Fibroblast of lung (primary cell): ENCODE measurements around the gene SPATA20. TPM values are rescaled to one million over a fixed set of nuclear protein-coding genes. Genes with fewer than 3 reads are reported as not detected.

ENCODE experiments used
- DNase-seq, 2 donors: peaks; one replicate each; pipeline versions ENCODE4 v3.0.0 to v3.0.0-alpha.2; 2010; ENCODE audit warnings: low read depth in 2 of 2
- H2AFZ ChIP-seq: 2 replicates; pipeline ENCODE4 v1.5.1; 2012; ENCODE audit warnings: low read length, control low read depth, inconsistent platforms
- H3K27ac ChIP-seq: 2 replicates; pipeline ENCODE4 v1.5.1; 2011; ENCODE audit warnings: low read length, control low read depth; ENCODE audit not compliant: insufficient read depth
- H3K27me3 ChIP-seq: 2 replicates; pipeline ENCODE4 v1.5.1; 2011; ENCODE audit warnings: mild to moderate bottlenecking, low read length; ENCODE audit not compliant: control insufficient read depth, insufficient read depth
- H3K36me3 ChIP-seq: 2 replicates; pipeline ENCODE4 v1.5.1; 2011; ENCODE audit warnings: low read length; ENCODE audit not compliant: control insufficient read depth, insufficient read depth
- H3K4me1 ChIP-seq: 2 replicates; pipeline ENCODE4 v1.5.1; 2011; ENCODE audit warnings: low read length; ENCODE audit not compliant: control insufficient read depth, insufficient read depth; ENCODE audit errors: extremely low read depth
- H3K4me2 ChIP-seq: 2 replicates; pipeline ENCODE4 v1.5.1; 2011; ENCODE audit warnings: low read length, control low read depth; ENCODE audit not compliant: insufficient read depth; ENCODE audit errors: extremely low read depth
- H3K4me3 ChIP-seq, 4 experiments: fragments of 200-600 bp in 1 of 4; sonication (generic) in 1 of 4; replicated peaks in 1 of 4; 2 replicates each; pipeline ENCODE4 v1.5.1; 2011 to 2016; ENCODE audit warnings: low read length in 4 of 4, low read depth in 3 of 4, mild to moderate bottlenecking in 3 of 4, control low read depth in 2 of 4, inconsistent platforms in 1 of 4, mixed read lengths in 1 of 4; ENCODE audit not compliant: insufficient read depth in 1 of 4; ENCODE audit errors: control extremely low read depth in 1 of 4
- H3K79me2 ChIP-seq: 2 replicates; pipeline ENCODE4 v1.5.1; 2012; ENCODE audit warnings: mild to moderate bottlenecking, low read length, inconsistent platforms; ENCODE audit not compliant: control insufficient read depth, insufficient read depth
- H3K9ac ChIP-seq: 2 replicates; pipeline ENCODE4 v1.5.1; 2011; ENCODE audit warnings: mild to moderate bottlenecking, low read length, control low read depth; ENCODE audit not compliant: insufficient read depth
- H3K9me3 ChIP-seq: 2 replicates; pipeline ENCODE4 v1.5.1; 2012; ENCODE audit warnings: low read depth, low read length; ENCODE audit not compliant: control insufficient read depth, insufficient read depth
- H4K20me1 ChIP-seq: 2 replicates; pipeline ENCODE4 v1.5.1; 2011; ENCODE audit warnings: low read length; ENCODE audit not compliant: control insufficient read depth, insufficient read depth; ENCODE audit errors: extremely low read depth
- CTCF ChIP-seq, 2 donors: IDR thresholded peaks in 1 of 2; conservative IDR thresholded peaks in 1 of 2; 1 replicate in 1 of 2; 2 replicates in 1 of 2; pipeline ENCODE4 v1.5.1; 2011 to 2012; ENCODE audit warnings: low read length in 2 of 2, control low read depth in 1 of 2, inconsistent platforms in 1 of 2, low read depth in 1 of 2, mild to moderate bottlenecking in 1 of 2
- EZH2 ChIP-seq: IDR thresholded peaks from 2 replicates; pipeline ENCODE4 v1.5.1; 2012; ENCODE audit warnings: low read length, control low read depth, mild to moderate bottlenecking; ENCODE audit errors: missing control alignments
- polyA minus RNA-seq: library from RNA; depleted of rRNA, polyadenylated mRNA; stranded (reverse); fragments of >200 nt; gene quantifications from 2 replicates; pipeline ENCODE4 v1.2.3, GENCODE V29; 2011; ENCODE audit warnings: low replicate concordance
- polyA plus RNA-seq, 2 donors: library from polyadenylated mRNA; depleted of rRNA in 1 of 2; stranded (reverse) in 1 of 2; unstranded in 1 of 2; fragments of >200 nt; gene quantifications; 2 replicates each; pipeline ENCODE4 v1.2.1, GENCODE V29; 2011 to 2012; ENCODE audit warnings: missing spikeins in 1 of 2
- total RNA-seq: library from RNA; depleted of rRNA; stranded (reverse); fragments of >200 nt; gene quantifications from 2 replicates; pipeline ENCODE4 v1.2.1, GENCODE V29; 2014

SPATA20 gene
- 68.8 and 119 TPM in 2 replicates for total RNA-seq
- polyA plus RNA-seq: 19.9 and 21.6 TPM in 2 replicates
- 47.3 and 47.5 TPM in 2 replicates for polyA plus RNA-seq (2012)
- polyA minus RNA-seq: 52.9 and 56.4 TPM in 2 replicates

- H3K27me3 ChIP-seq: no peaks in the 10 kb centered on the region
- H2AFZ ChIP-seq: peak within 1 kb of the TSS; percentile 65
- H3K79me2 ChIP-seq: peaks cover 3% of the 10 kb centered on the region
- peak; percentile 85 to 87 for DNase-seq
- peak within 1 kb of the TSS; percentile 72 for H3K9ac ChIP-seq
- peak within 1 kb of the TSS; percentile 65 to 76 (median 70) for H3K4me3 ChIP-seq
- H3K4me1 ChIP-seq: peaks cover 9% of the 10 kb centered on the region
- no peaks in the 10 kb centered on the region for H4K20me1 ChIP-seq
- H3K4me2 ChIP-seq: peak within 1 kb of the TSS; percentile 99
- H3K36me3 ChIP-seq: peaks cover 8% of the 10 kb centered on the region
- H3K27ac ChIP-seq: peak within 1 kb of the TSS; percentile 57
- H3K9me3 ChIP-seq: no peaks in the 10 kb centered on the region
- TF ChIP-seq EZH2: no peak
- TF ChIP-seq CTCF (conservative IDR thresholded peaks at IDR 0.05 in 1 of 2, IDR thresholded peaks at IDR 0.05 in 1 of 2; ENCODE audit: low read depth in 1 of 2, low read length in 2 of 2): peak; percentile 86 to 89
These were observed at the start of gene SPATA20 for GRCh38 chr17:50547035-50547735. Gene SPATA20, plus strand, starts transcription at chr17:50547174. Its CDS starts 35 bp downstream, at chr17:50547209.

- Histone ChIP-seq H3K27ac (no peak overlapping the region), H3K9me3 (no peaks in the 10 kb centered on the region), H3K79me2 (no peaks in the 10 kb centered on the region), H3K27me3 (no peaks in the 10 kb centered on the region), H3K36me3 (no peaks in the 10 kb centered on the region), H4K20me1 (no peaks in the 10 kb centered on the region), H2AFZ (no peak overlapping the region), H3K4me3 (no peak overlapping the region), H3K4me1 (no peaks in the 10 kb centered on the region), H3K4me2 (no peak overlapping the region), H3K9ac (no peak overlapping the region)
- TF ChIP-seq CTCF (conservative IDR thresholded peaks at IDR 0.05 in 1 of 2, IDR thresholded peaks at IDR 0.05 in 1 of 2; ENCODE audit: low read depth in 1 of 2, low read length in 2 of 2) (no peak), EZH2 (no peak)
- DNase-seq: no peak
These were observed 48.7 kb upstream of the SPATA20 start for GRCh38 chr17:50498021-50498874.

- H4K20me1 ChIP-seq: no peaks in the 10 kb centered on the region
- no peaks in the 10 kb centered on the region for H3K27me3 ChIP-seq
- H3K36me3 ChIP-seq: no peaks in the 10 kb centered on the region
- no peaks in the 10 kb centered on the region for H3K9me3 ChIP-seq
- TF ChIP-seq EZH2 (no peak), CTCF (conservative IDR thresholded peaks at IDR 0.05 in 1 of 2, IDR thresholded peaks at IDR 0.05 in 1 of 2; ENCODE audit: low read depth in 1 of 2, low read length in 2 of 2) (no peak)
- no peaks in the 10 kb centered on the region for H3K4me1 ChIP-seq
- H3K9ac ChIP-seq: no peak overlapping the region
- H2AFZ ChIP-seq: no peak overlapping the region
- no peak overlapping the region for H3K27ac ChIP-seq
- H3K79me2 ChIP-seq: no peaks in the 10 kb centered on the region
- no peak overlapping the region for H3K4me2 ChIP-seq
- H3K4me3 ChIP-seq: no peak overlapping the region
- no peak for DNase-seq
These were observed 47.7 kb upstream of the SPATA20 start for GRCh38 chr17:50499270-50499669.
